Keratinocyte (primary cell): ENCODE results near the gene SMAD5. TPM values are rescaled to one million over a fixed set of nuclear protein-coding genes. Genes with fewer than 3 reads are reported as not detected.

Experiments used
- DNase-seq: peaks from one replicate; pipeline ENCODE4 v3.0.0-alpha.2; 2011; ENCODE audit warnings: low read depth, missing footprints, low spot score
- FAIRE-seq: peaks from 2 replicates; lab custom pipeline; 2011; peaks lifted over from hg19 to GRCh38; lab: Jason Lieb, UNC
- H2AFZ ChIP-seq: 2 replicates; pipeline ENCODE4 v1.6.0; 2012; ENCODE audit warnings: low read length, control low read depth, inconsistent platforms; ENCODE audit not compliant: control insufficient read depth
- H3K27ac ChIP-seq: 2 replicates; pipeline ENCODE4 v1.5.1; 2011; ENCODE audit warnings: low read length; ENCODE audit not compliant: control insufficient read depth, insufficient read depth
- H3K27me3 ChIP-seq: 3 replicates; pipeline ENCODE4 v1.6.0; 2011; ENCODE audit warnings: low read length; ENCODE audit not compliant: control insufficient read depth, insufficient read depth; ENCODE audit errors: extremely low read depth
- H3K36me3 ChIP-seq, 2 experiments: 2 replicates in 1 of 2; 3 replicates in 1 of 2; pipeline ENCODE4 v1.5.1; 2011; ENCODE audit warnings: low read length in 2 of 2, mild to moderate bottlenecking in 1 of 2; ENCODE audit not compliant: control insufficient read depth in 2 of 2, insufficient read depth in 2 of 2; ENCODE audit errors: extremely low read depth in 1 of 2
- H3K4me1 ChIP-seq: 3 replicates; pipeline ENCODE4 v1.5.1; 2011; ENCODE audit warnings: low read length; ENCODE audit not compliant: control insufficient read depth, insufficient read depth; ENCODE audit errors: extremely low read depth
- H3K4me2 ChIP-seq: 3 replicates; pipeline ENCODE4 v1.6.0; 2011; ENCODE audit warnings: low read depth, low read length; ENCODE audit not compliant: control insufficient read depth, insufficient read depth; ENCODE audit errors: extremely low read depth
- H3K4me3 ChIP-seq, 3 experiments: fragments of 200-600 bp in 1 of 3; sonication (generic) in 1 of 3; 2 replicates in 2 of 3; 3 replicates in 1 of 3; pipeline ENCODE4 v1.5.1; 2011 to 2016; ENCODE audit warnings: low read length in 3 of 3, mild to moderate bottlenecking in 3 of 3, control low read depth in 2 of 3, inconsistent platforms in 1 of 3, low read depth in 1 of 3, mixed read lengths in 1 of 3, mixed run types in 1 of 3, moderate library complexity in 1 of 3; ENCODE audit not compliant: control insufficient read depth in 2 of 3, insufficient read depth in 2 of 3; ENCODE audit errors: extremely low read depth in 1 of 3
- H3K79me2 ChIP-seq: 2 replicates; pipeline ENCODE4 v1.6.0; 2012; ENCODE audit warnings: low read length; ENCODE audit not compliant: control insufficient read depth, insufficient read depth
- H3K9ac ChIP-seq: 3 replicates; pipeline ENCODE4 v1.6.0; 2011; ENCODE audit warnings: low read length; ENCODE audit not compliant: control insufficient read depth, insufficient read depth; ENCODE audit errors: extremely low read depth
- H3K9me1 ChIP-seq: 3 replicates; pipeline ENCODE4 v1.6.0; 2011; ENCODE audit warnings: low read length; ENCODE audit not compliant: control insufficient read depth, insufficient read depth; ENCODE audit errors: extremely low read depth
- H3K9me3 ChIP-seq: 2 replicates; pipeline ENCODE4 v1.5.1; 2012; ENCODE audit warnings: low read depth, low read length; ENCODE audit not compliant: control insufficient read depth
- H4K20me1 ChIP-seq: 3 replicates; pipeline ENCODE4 v1.6.0; 2011; ENCODE audit warnings: low read length; ENCODE audit not compliant: control insufficient read depth, insufficient read depth; ENCODE audit errors: extremely low read depth
- EZH2 ChIP-seq: IDR thresholded peaks from one replicate; pipeline ENCODE4 v1.6.1; 2012; ENCODE audit warnings: inconsistent platforms, mild to moderate bottlenecking, low read length, moderate library complexity
- dilution Hi-C: fragments of 300-500 bp; cut with MboI; formaldehyde crosslinking; loops from one replicate; pipeline ENCODE4 v1.7.0; 2020; ENCODE audit warnings: low sequenced_read_pairs; ENCODE audit not compliant: extremely low pct_ligation_motif_present
- polyA plus RNA-seq, 5 experiments: library from polyadenylated mRNA; depleted of rRNA in 3 of 5; stranded (reverse) in 3 of 5; stranded (forward) in 1 of 5; unstranded in 1 of 5; fragments of >200 nt; gene quantifications; 1 replicate in 1 of 5; 2 replicates in 3 of 5; 3 replicates in 1 of 5; pipeline versions ENCODE4 v1.2.1 to v1.2.3, GENCODE V29; 2011 to 2012; ENCODE audit warnings: missing spikeins in 2 of 5, low read depth in 1 of 5, low replicate concordance in 1 of 5
- TF ChIP-seq, protein P1 (sequence below), 3 experiments: IDR thresholded peaks in 1 of 3; conservative IDR thresholded peaks in 1 of 3; optimal IDR thresholded peaks in 1 of 3; 2 replicates in 2 of 3; 3 replicates in 1 of 3; pipeline versions ENCODE3 to v1.5.1; 2011; ENCODE audit warnings: low read length in 3 of 3, mild to moderate bottlenecking in 3 of 3, moderate library complexity in 2 of 3, control low read depth in 1 of 3, inconsistent platforms in 1 of 3; ENCODE audit not compliant: insufficient read depth in 2 of 3; ENCODE audit errors: extremely low read depth in 1 of 3

The SMAD5 gene
- polyA plus RNA-seq, 1 donor (not counting 4 experiments of a cell fraction or from before 2014, with no cell fraction given): 72.1 TPM

DNA sequence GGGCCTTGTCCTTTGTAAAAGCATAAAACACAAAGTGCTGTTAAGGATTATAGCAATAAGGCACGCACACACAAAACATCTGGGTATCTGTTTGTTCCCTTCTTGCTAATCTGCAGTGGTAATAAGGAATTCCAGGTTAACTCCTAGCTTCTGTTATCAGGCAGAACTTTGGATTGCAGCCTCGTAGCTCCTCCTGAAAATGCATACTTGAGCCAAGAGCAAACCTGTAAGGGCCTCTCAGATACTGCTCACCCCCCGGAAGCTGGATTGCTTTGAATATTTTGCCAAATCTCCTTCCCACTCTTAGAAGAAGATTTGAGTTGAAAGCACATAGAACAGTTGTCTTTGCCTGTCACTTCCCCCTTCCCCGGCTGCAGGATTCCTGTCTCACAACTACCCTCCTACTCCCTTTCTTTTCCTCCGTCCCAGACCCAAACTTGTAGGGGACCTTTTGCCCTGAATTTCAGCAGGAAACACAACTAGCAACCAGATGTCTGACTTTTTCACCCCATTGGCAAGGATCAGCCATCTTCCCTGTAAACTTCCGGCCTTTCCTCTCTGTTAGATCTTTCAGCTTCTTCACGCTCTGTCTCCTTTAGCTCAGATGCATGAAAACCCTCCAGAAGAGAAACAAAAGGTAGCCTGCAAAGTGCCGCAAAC, 28.2 kb upstream of the SMAD5 start:
- H2AFZ ChIP-seq: peak overlapping the region; percentile 73
- no peak for FAIRE-seq
- dilution Hi-C loops: no loop called here

DNA sequence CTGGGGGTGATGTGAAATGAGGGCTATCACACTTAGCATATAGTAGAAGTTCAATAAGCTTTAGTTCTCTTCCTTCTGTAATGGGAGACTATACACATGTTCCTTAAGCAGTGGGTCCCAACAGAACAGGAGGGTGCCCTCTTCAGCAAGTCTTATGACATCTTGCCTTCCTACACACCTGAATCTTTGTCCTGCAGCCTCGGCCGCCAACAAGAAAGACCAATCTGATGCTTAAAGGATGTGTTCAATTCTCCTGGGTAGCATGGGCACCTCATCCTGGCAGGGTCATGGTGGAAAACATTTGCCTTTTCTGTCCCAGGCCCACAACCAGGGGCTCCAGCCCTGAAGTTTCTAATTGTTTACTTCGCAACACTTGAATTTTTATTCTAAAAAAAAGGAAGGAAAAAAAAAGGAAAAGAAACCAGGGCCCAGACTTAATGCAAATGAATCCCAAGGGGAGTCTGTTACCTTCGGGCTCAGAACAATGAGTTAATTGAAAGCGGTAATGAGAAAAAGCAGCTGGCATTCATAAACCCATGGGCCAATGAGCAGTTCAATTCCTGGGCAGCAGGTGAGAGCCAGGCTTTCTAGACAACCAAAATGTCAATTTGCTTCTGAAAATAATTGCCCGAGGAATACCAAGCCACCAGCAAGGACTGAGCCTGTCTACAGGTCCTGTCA, 26.2 kb upstream of the SMAD5 start:
- Histone ChIP-seq H3K9me3 (no peaks in the 10 kb centered on the region), H3K79me2 (no peaks in the 10 kb centered on the region), H2AFZ (no peak overlapping the region), H3K4me3 (no peak overlapping the region), H4K20me1 (no peaks in the 10 kb centered on the region), H3K4me2 (no peak overlapping the region), H3K9me1 (no peaks in the 10 kb centered on the region), H3K27me3 (no peaks in the 10 kb centered on the region), H3K27ac (no peak overlapping the region), H3K36me3 (no peaks in the 10 kb centered on the region), H3K4me1 (peaks cover 25% of the 10 kb centered on the region), H3K9ac (no peak overlapping the region)
- FAIRE-seq (no peak), DNase-seq (no peak)
- dilution Hi-C loops: no loop called here
- TF ChIP-seq, protein P1, sequence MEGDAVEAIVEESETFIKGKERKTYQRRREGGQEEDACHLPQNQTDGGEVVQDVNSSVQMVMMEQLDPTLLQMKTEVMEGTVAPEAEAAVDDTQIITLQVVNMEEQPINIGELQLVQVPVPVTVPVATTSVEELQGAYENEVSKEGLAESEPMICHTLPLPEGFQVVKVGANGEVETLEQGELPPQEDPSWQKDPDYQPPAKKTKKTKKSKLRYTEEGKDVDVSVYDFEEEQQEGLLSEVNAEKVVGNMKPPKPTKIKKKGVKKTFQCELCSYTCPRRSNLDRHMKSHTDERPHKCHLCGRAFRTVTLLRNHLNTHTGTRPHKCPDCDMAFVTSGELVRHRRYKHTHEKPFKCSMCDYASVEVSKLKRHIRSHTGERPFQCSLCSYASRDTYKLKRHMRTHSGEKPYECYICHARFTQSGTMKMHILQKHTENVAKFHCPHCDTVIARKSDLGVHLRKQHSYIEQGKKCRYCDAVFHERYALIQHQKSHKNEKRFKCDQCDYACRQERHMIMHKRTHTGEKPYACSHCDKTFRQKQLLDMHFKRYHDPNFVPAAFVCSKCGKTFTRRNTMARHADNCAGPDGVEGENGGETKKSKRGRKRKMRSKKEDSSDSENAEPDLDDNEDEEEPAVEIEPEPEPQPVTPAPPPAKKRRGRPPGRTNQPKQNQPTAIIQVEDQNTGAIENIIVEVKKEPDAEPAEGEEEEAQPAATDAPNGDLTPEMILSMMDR (optimal IDR thresholded peaks at IDR 0.05 in 1 of 3, IDR thresholded peaks at IDR 0.05 in 1 of 3, conservative IDR thresholded peaks at IDR 0.05 in 1 of 3; ENCODE audit: extremely low read depth in 1 of 3, insufficient read depth in 2 of 3, low read length in 3 of 3): no peak
- no peak for TF ChIP-seq EZH2

More for the DNA sequence above, 28.2 kb upstream of the SMAD5 start:
- no peak for TF ChIP-seq EZH2
- TF ChIP-seq, protein P1 (optimal IDR thresholded peaks at IDR 0.05 in 1 of 3, IDR thresholded peaks at IDR 0.05 in 1 of 3, conservative IDR thresholded peaks at IDR 0.05 in 1 of 3; ENCODE audit: extremely low read depth in 1 of 3, insufficient read depth in 2 of 3, low read length in 3 of 3): no peak
- Histone ChIP-seq H3K79me2 (no peaks in the 10 kb centered on the region), H3K9ac (no peak overlapping the region), H3K27ac (no peak overlapping the region), H3K9me3 (no peaks in the 10 kb centered on the region), H3K9me1 (no peaks in the 10 kb centered on the region), H3K4me1 (peaks cover 22% of the 10 kb centered on the region), H3K27me3 (no peaks in the 10 kb centered on the region), H3K4me2 (no peak overlapping the region), H3K4me3 (no peak overlapping the region), H4K20me1 (no peaks in the 10 kb centered on the region), H3K36me3 (no peaks in the 10 kb centered on the region)
- DNase-seq: no peak
